Measurements from ENCODE around the gene CCNT1.
A peak's percentile ranks its signal among the peaks of the same experiment; 100 is the strongest.

Gene CCNT1

DNA sequence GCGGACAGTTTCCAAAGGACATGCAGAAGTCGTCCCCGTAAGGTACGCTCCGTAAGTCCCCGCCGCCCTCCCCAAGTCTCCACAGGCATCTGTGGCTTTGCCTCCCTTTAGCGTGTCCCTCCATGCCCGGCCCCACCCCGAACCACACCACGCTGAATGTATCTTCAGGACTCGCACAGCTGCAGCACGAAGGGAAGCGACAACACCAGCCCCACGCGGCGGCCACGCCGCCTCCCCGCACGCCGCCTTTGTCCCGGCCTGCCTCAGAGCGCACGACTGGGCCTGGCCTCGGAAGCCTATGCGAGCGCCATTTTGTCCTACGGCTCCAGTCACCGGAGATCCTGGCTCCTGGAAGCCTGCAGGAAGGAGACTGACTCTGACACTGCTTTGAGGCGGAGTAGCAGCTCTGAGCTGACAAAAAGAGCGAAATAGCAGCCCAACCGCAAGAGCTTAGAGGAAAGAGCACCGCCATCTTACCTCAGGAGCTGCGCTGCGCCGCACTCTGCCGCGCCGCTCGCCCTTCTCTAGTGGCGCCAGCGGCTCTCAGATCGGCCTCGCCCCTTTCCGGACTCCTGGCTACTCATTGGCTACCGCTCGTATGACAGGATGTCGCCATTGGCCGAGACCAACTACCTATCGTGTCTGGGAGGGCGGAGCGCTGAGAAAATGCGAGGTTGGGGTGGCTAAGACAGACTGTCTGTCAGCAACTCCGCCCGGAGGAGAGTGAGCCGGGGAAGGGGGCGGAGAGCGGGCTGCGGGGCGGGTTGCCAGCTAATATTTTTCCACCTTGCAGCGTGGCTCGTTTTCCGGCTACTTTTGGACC lies 34.6 kb downstream of the CCNT1 start, which contains the start of gene KANSL2:
TSS of gene KANSL2 (minus strand) at position 529 of the 823 bp plus-strand sequence. CDS start 606 bp downstream, outside the sequence.
- Histone ChIP-seq H3K27me3 (ENCODE audit: insufficient read depth, low read length) (no peaks in the 10 kb centered on the region), H3K9me2 (ENCODE audit: low read depth, low read length) (no peaks in the 10 kb centered on the region), H3F3A (ENCODE audit: insufficient read depth, low read length) (no peaks in the 10 kb centered on the region), H3K4me3 (ENCODE audit: low read depth, low read length, poor library complexity, severe bottlenecking) (peak within 1 kb of the TSS; percentile 84), H4K20me1 (ENCODE audit: insufficient read depth, low read length) (0 out of 2 replicates have a peak, but pooled peaks cover 5% of the 10 kb centered on the region), H3K36me3 (ENCODE audit: insufficient read depth, low read length) (peaks cover 39% of the 10 kb centered on the region), H3K9ac (ENCODE audit: low read length) (peak within 1 kb of the TSS; percentile 88), H2AFZ (ENCODE audit: low read length) (no peak within 1 kb of the TSS; the same call in 1 of the 2 replicates), H3K27ac (ENCODE audit: low read depth, low read length, poor library complexity, severe bottlenecking) (peak within 1 kb of the TSS; percentile 46), H3K79me2 (ENCODE audit: insufficient read depth, low read length) (peaks cover 48% of the 10 kb centered on the region), H3K4me1 (ENCODE audit: insufficient read depth, low read length, severe bottlenecking) (peaks cover 42% of the 10 kb centered on the region), H3K9me3 (ENCODE audit: low read length) (no peaks in the 10 kb centered on the region), H3K4me2 (ENCODE audit: low read length) (peak within 1 kb of the TSS; percentile 82)
- TF ChIP-seq, protein P1, sequence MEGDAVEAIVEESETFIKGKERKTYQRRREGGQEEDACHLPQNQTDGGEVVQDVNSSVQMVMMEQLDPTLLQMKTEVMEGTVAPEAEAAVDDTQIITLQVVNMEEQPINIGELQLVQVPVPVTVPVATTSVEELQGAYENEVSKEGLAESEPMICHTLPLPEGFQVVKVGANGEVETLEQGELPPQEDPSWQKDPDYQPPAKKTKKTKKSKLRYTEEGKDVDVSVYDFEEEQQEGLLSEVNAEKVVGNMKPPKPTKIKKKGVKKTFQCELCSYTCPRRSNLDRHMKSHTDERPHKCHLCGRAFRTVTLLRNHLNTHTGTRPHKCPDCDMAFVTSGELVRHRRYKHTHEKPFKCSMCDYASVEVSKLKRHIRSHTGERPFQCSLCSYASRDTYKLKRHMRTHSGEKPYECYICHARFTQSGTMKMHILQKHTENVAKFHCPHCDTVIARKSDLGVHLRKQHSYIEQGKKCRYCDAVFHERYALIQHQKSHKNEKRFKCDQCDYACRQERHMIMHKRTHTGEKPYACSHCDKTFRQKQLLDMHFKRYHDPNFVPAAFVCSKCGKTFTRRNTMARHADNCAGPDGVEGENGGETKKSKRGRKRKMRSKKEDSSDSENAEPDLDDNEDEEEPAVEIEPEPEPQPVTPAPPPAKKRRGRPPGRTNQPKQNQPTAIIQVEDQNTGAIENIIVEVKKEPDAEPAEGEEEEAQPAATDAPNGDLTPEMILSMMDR (IDR thresholded peaks at IDR 0.05; ENCODE audit: low read length) = no peak
- TF ChIP-seq EZH2 (IDR thresholded peaks at IDR 0.05; ENCODE audit: borderline replicate concordance, low read length) = no peak

DNA sequence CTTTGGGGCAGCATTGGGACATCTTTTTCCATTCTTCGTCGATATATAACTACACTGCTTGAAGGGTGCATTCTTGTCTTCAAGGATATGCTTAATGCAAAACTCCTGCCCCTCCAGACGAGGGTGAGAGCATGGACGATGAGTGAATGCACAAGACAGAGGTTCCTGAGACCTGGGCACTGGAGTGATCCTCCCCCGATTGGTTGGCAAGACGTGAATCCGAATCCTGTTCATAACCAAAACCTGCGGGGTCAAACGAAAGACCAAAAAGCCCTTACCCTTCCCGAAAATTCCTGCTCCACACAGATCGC lies 35.2 kb downstream of the CCNT1 start:
- Histone ChIP-seq H3K9me2 (ENCODE audit: low read depth, low read length) (no peaks in the 10 kb centered on the region), H3K27ac (ENCODE audit: low read depth, low read length, poor library complexity, severe bottlenecking) (peak overlapping the region; percentile 46), H3K4me3 (ENCODE audit: low read depth, low read length, poor library complexity, severe bottlenecking) (peak overlapping the region; percentile 84), H3K4me1 (ENCODE audit: insufficient read depth, low read length, severe bottlenecking) (peaks cover 42% of the 10 kb centered on the region), H3K27me3 (ENCODE audit: insufficient read depth, low read length) (no peaks in the 10 kb centered on the region), H4K20me1 (ENCODE audit: insufficient read depth, low read length) (0 out of 2 replicates have a peak, but pooled peaks cover 5% of the 10 kb centered on the region), H3K79me2 (ENCODE audit: insufficient read depth, low read length) (peaks cover 53% of the 10 kb centered on the region), H3K9ac (ENCODE audit: low read length) (peak overlapping the region; percentile 88), H3K36me3 (ENCODE audit: insufficient read depth, low read length) (peaks cover 43% of the 10 kb centered on the region), H3F3A (ENCODE audit: insufficient read depth, low read length) (no peaks in the 10 kb centered on the region), H3K9me3 (ENCODE audit: low read length) (no peaks in the 10 kb centered on the region), H2AFZ (ENCODE audit: low read length) (no peak overlapping the region), H3K4me2 (ENCODE audit: low read length) (peak overlapping the region; percentile 82)
- TF ChIP-seq EZH2 (IDR thresholded peaks at IDR 0.05; ENCODE audit: borderline replicate concordance, low read length) = no peak
- TF ChIP-seq, protein P1 (IDR thresholded peaks at IDR 0.05; ENCODE audit: low read length) = no peak

DNA sequence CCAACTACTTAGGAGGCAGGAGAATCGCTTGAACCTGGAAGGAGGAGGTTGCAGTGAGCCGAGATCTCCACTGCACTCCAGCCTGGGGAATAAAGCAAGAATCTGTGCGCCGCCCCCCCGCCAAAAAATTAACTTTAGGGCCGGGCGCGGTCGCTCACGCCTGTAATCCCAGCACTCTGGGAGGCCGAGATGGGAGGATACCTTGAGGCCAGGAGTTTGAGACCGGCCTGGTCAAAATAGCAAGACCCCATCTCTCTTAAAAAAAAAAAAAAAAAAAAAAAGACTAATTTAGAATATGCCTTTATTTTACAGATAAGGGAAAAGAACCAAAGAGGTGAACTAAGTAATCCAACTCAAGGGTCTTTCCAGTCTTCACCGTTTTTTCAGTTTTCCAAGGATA lies 35.6 kb downstream of the CCNT1 start:
- Histone ChIP-seq H4K20me1 (ENCODE audit: insufficient read depth, low read length) (0 out of 2 replicates have a peak, but pooled peaks cover 5% of the 10 kb centered on the region), H3K4me2 (ENCODE audit: low read length) (peak overlapping the region; percentile 82), H3K4me3 (ENCODE audit: low read depth, low read length, poor library complexity, severe bottlenecking) (peak overlapping the region; percentile 84), H3K27ac (ENCODE audit: low read depth, low read length, poor library complexity, severe bottlenecking) (no peak overlapping the region), H3K79me2 (ENCODE audit: insufficient read depth, low read length) (peaks cover 57% of the 10 kb centered on the region), H3K9me2 (ENCODE audit: low read depth, low read length) (no peaks in the 10 kb centered on the region), H3K27me3 (ENCODE audit: insufficient read depth, low read length) (no peaks in the 10 kb centered on the region), H3K4me1 (ENCODE audit: insufficient read depth, low read length, severe bottlenecking) (peaks cover 42% of the 10 kb centered on the region), H3K9ac (ENCODE audit: low read length) (peak overlapping the region; percentile 88), H3K36me3 (ENCODE audit: insufficient read depth, low read length) (peaks cover 48% of the 10 kb centered on the region), H3F3A (ENCODE audit: insufficient read depth, low read length) (no peaks in the 10 kb centered on the region), H3K9me3 (ENCODE audit: low read length) (no peaks in the 10 kb centered on the region), H2AFZ (ENCODE audit: low read length) (no peak overlapping the region)
- TF ChIP-seq EZH2 (IDR thresholded peaks at IDR 0.05; ENCODE audit: borderline replicate concordance, low read length) = no peak
- TF ChIP-seq, protein P1 (IDR thresholded peaks at IDR 0.05; ENCODE audit: low read length) = no peak

Data from OCI-LY1 (cell line).